OCI-LY7 (cell line): ENCODE measurements around the gene ZFHX3. TPM values are rescaled to one million over a fixed set of nuclear protein-coding genes. Genes with fewer than 3 reads are reported as not detected.

Experiments
- BruUV-seq: library from RNA; stranded (reverse); fragments of 400-500 nt; replicated peaks from 2 replicates; lab custom pipeline; 2021; lab: Mats Ljungman, UMichigan
- CTCF ChIA-PET: fragments of 300-600 bp; sonication (Branson Sonifier 250); formaldehyde crosslinking; loops from one replicate; lab custom pipeline; 2022; ENCODE audit warnings: antibody characterized with exemption; ENCODE audit not compliant: unreplicated experiment; lab: Charles Lee
- POLR2A ChIA-PET: fragments of 300-600 bp; sonication (Branson Sonifier 250); formaldehyde crosslinking; loops from one replicate; lab custom pipeline; 2022; ENCODE audit warnings: antibody characterized with exemption; lab: Charles Lee
- DNase-seq: peaks from one replicate; pipeline ENCODE4 v3.0.0-alpha.2; 2015; ENCODE audit warnings: low spot score
- H2AFZ ChIP-seq: fragments of 200-600 bp; sonication (generic), shearing (Covaris generic); 2 replicates; pipeline ENCODE4 v1.6.1; 2014; ENCODE audit warnings: mild to moderate bottlenecking, antibody characterized with exemption, low read length, moderate library complexity
- H3K27ac ChIP-seq: fragments of 200-600 bp; sonication (generic); 2 replicates; pipeline ENCODE4 v1.5.1; 2014; ENCODE audit warnings: mixed run types, low read depth, mild to moderate bottlenecking, moderate library complexity, low read length, inconsistent platforms; ENCODE audit not compliant: poor library complexity, severe bottlenecking
- H3K36me3 ChIP-seq: fragments of 200-600 bp; sonication (generic); 2 replicates; pipeline ENCODE4 v1.6.1; 2014; ENCODE audit warnings: mild to moderate bottlenecking, antibody characterized with exemption, low read length, moderate library complexity, mixed read lengths; ENCODE audit not compliant: insufficient read depth
- H3K4me1 ChIP-seq: fragments of 200-600 bp; sonication (generic); 2 replicates; pipeline ENCODE4 v1.5.1; 2014; ENCODE audit warnings: mild to moderate bottlenecking, low read length; ENCODE audit not compliant: insufficient read depth, poor library complexity, severe bottlenecking
- H3K4me2 ChIP-seq: fragments of 200-600 bp; sonication (generic); 2 replicates; pipeline ENCODE4 v1.6.1; 2014; ENCODE audit warnings: mild to moderate bottlenecking, low read length
- H3K4me3 ChIP-seq: fragments of 200-600 bp; sonication (generic); 2 replicates; pipeline ENCODE4 v1.5.1; 2014; ENCODE audit warnings: mild to moderate bottlenecking, low read depth, low read length; ENCODE audit not compliant: poor library complexity, severe bottlenecking
- H3K79me2 ChIP-seq: fragments of 200-600 bp; sonication (generic); 2 replicates; pipeline ENCODE4 v1.6.1; 2016; ENCODE audit warnings: low read depth, mild to moderate bottlenecking, low read length, moderate library complexity, mixed read lengths; ENCODE audit not compliant: insufficient read depth
- H3K9me2 ChIP-seq: fragments of 200-600 bp; sonication (generic); 2 replicates; pipeline ENCODE4 v1.6.1; 2016; ENCODE audit warnings: mild to moderate bottlenecking, low read length, mixed read lengths; ENCODE audit not compliant: insufficient read depth
- H3K9me3 ChIP-seq: fragments of 200-600 bp; sonication (generic); 2 replicates; pipeline ENCODE4 v1.6.1; 2014; ENCODE audit warnings: mild to moderate bottlenecking, mixed run types, low read length, mixed read lengths
- H4K20me1 ChIP-seq: fragments of 200-600 bp; sonication (generic); 2 replicates; pipeline ENCODE4 v1.6.1; 2014; ENCODE audit warnings: mild to moderate bottlenecking, antibody characterized with exemption, low read length, moderate library complexity, mixed read lengths; ENCODE audit not compliant: insufficient read depth
- EZH2phosphoT487 ChIP-seq: fragments of 200-600 bp; sonication (generic); IDR thresholded peaks from 2 replicates; pipeline ENCODE4 v1.6.1; 2018; ENCODE audit warnings: low read depth, borderline replicate concordance, mild to moderate bottlenecking, mixed run types, antibody characterized with exemption, low read length, moderate library complexity, mixed read lengths
- intact Hi-C: fragments of 100-400 bp; cut with micrococcal nuclease; formaldehyde crosslinking; loops from one replicate; pipeline ENCODE4 v1.10.0; 2022; ENCODE audit not compliant: unreplicated experiment
- total RNA-seq, 2 experiments: library from RNA; depleted of rRNA in 1 of 2; stranded (reverse); fragments of >200 nt in 1 of 2; shearing (Covaris generic) in 1 of 2; gene quantifications; 2 replicates each; pipeline ENCODE4 v1.2.3, GENCODE V29; 2014 to 2022
- TF ChIP-seq, protein P1 (sequence below): fragments of 200-600 bp; sonication (generic); conservative IDR thresholded peaks from 2 replicates; pipeline ENCODE4 v1.5.1; 2014; ENCODE audit warnings: mild to moderate bottlenecking, antibody characterized with exemption, low read length, moderate library complexity, mixed read lengths

Gene ZFHX3
- total RNA-seq, 2 experiments from 2014 or later: 1.3 to 6.2 TPM

DNA sequence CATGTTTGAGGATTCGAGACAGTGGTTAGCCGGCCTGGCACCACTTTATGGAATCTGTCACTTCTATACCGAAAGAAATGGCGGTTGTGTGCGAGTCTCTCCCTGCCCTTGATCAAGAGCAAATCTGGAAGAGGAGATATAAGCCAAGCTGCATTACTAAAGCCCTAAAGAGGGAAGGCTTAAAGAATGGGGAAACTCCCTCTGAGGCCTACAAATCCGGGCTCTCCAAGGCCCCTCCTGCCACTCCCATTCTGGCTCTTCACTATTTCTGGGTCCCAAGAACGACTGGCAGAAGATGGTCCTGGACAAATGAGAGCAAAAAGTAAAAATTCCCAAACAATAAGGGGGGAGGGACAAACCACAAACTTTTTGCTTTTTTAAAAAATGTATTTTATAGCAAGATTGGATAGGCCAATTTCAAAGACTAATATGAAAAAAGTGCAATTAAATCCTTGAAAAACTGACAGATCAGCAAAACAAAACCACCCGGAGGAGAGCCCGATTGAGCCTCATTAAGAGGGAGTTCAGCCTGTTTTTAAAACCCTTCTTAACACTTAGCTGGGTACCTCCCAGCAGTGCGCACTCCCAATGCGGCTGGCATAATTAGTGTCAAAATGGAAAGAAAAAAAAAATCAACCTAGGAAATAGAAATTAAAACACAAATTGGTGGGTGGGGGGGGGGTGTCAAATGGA is 193.5 kb downstream of the ZFHX3 start:
- Histone ChIP-seq H2AFZ (no peak overlapping the region), H3K79me2 (no peaks in the 10 kb centered on the region), H3K9me3 (no peaks in the 10 kb centered on the region), H3K27ac (no peak overlapping the region), H3K4me3 (no peak overlapping the region), H3K4me1 (no peaks in the 10 kb centered on the region), H3K36me3 (no peaks in the 10 kb centered on the region), H3K9me2 (no peaks in the 10 kb centered on the region), H4K20me1 (no peaks in the 10 kb centered on the region), H3K4me2 (no peak overlapping the region)
- no peak for TF ChIP-seq EZH2phosphoT487
- TF ChIP-seq, protein P1, sequence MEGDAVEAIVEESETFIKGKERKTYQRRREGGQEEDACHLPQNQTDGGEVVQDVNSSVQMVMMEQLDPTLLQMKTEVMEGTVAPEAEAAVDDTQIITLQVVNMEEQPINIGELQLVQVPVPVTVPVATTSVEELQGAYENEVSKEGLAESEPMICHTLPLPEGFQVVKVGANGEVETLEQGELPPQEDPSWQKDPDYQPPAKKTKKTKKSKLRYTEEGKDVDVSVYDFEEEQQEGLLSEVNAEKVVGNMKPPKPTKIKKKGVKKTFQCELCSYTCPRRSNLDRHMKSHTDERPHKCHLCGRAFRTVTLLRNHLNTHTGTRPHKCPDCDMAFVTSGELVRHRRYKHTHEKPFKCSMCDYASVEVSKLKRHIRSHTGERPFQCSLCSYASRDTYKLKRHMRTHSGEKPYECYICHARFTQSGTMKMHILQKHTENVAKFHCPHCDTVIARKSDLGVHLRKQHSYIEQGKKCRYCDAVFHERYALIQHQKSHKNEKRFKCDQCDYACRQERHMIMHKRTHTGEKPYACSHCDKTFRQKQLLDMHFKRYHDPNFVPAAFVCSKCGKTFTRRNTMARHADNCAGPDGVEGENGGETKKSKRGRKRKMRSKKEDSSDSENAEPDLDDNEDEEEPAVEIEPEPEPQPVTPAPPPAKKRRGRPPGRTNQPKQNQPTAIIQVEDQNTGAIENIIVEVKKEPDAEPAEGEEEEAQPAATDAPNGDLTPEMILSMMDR: no peak
- CTCF ChIA-PET: no interaction called here
- DNase-seq: no peak
- BruUV-seq: no TSS peak
- intact Hi-C loops: no loop called here
- POLR2A ChIA-PET: interaction anchor here (0.5 kb wide), 1 partner anchor 636 kb away, joined by 3 read pairs; no protein-coding TSS in a partner anchor

DNA sequence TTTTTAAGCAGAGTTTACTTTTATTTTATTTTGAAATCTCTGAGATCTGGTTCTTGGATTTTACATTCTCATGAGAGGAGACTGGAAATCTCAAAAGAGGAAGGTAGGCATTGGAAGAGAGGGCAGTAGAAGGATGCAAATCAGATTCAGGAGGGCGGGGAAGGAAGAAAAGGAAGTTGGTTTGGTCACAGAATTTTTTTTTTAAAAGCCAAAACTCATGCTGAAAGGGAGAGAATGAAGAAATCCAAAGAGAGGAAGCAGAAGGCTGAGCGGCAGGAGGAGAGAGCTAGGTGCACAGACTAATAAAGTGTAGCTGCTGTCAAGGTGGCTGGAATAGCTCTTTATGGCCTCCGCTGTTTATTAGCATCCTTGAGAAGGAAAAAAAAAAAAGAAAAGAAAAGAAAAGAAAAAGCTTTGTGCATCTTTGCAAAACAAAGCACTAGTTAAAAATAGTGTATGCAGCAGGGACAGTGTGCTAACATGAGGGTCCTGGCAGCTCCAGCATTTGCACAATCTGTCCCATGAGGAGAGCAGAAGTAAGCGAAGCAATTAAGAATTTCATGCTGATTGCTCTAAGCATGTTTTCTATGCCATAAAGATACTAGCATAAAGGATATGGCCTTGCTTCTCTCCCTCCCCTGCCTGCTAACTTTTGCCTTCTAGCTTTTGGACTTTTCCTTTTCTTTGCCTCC is 194.2 kb downstream of the ZFHX3 start:
- ChIA-PET CTCF (no interaction called here), POLR2A (interaction anchor here (0.5 kb wide), 1 partner anchor 636 kb away, joined by 3 read pairs; no protein-coding TSS in a partner anchor)
- TF ChIP-seq, protein P1: no peak
- no peak for TF ChIP-seq EZH2phosphoT487
- intact Hi-C loops: no loop called here
- Histone ChIP-seq H3K4me1 (no peaks in the 10 kb centered on the region), H3K9me3 (no peaks in the 10 kb centered on the region), H4K20me1 (no peaks in the 10 kb centered on the region), H3K4me2 (no peak overlapping the region), H3K9me2 (no peaks in the 10 kb centered on the region), H3K27ac (no peak overlapping the region), H3K79me2 (no peaks in the 10 kb centered on the region), H3K36me3 (no peaks in the 10 kb centered on the region), H3K4me3 (no peak overlapping the region), H2AFZ (no peak overlapping the region)
- DNase-seq: no peak
- BruUV-seq: no TSS peak

DNA sequence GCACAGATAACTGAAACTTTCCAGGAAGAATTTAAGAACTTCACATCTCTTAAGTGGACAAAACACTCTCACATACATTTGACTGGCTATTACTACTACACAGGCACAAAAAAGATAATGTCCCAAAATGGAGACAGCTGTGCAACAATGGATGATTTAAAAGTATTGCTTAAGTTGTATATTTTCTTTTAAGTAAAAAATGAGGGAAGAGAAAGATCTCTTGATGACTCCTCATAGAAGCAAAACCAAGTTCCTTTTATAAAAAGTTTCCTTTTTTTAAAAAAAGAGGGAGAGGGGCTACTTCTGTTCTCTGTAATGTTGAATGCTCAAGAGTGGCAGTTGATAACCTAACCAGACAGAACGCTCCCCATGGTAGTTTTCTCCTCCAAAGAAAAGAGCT is 195.5 kb downstream of the ZFHX3 start:
- DNase-seq: no peak
- H3K36me3 ChIP-seq: no peaks in the 10 kb centered on the region
- H3K9me3 ChIP-seq: no peaks in the 10 kb centered on the region
- ChIA-PET CTCF (no interaction called here), POLR2A (no interaction called here)
- H3K4me1 ChIP-seq: no peaks in the 10 kb centered on the region
- TF ChIP-seq, protein P1: no peak
- TF ChIP-seq EZH2phosphoT487: no peak
- no peaks in the 10 kb centered on the region for H3K79me2 ChIP-seq
- H4K20me1 ChIP-seq: no peaks in the 10 kb centered on the region
- H3K27ac ChIP-seq: no peak overlapping the region
- BruUV-seq: no TSS peak
- H3K9me2 ChIP-seq: no peaks in the 10 kb centered on the region
- intact Hi-C loops: no loop called here
- H3K4me3 ChIP-seq: no peak overlapping the region
- no peak overlapping the region for H3K4me2 ChIP-seq
- no peak overlapping the region for H2AFZ ChIP-seq
